MV-4-11 (cell line): Measurements from ENCODE around the gene BYSL.

Experiments
- DNase-seq: peaks from one replicate; lab custom pipeline; 2025; lab: John Stamatoyannopoulos, UW

Gene BYSL

GRCh38 chr6:41976794-41977484, 55.6 kb downstream of the BYSL start:
- no peak for DNase-seq
